SK-N-MC (cell line): ENCODE measurements around the gene SOCS2.

Experiments used
- EZH2 ChIP-seq: fragments of 200-600 bp; sonication (generic); IDR thresholded peaks from one replicate; pipeline ENCODE4 v1.6.1; 2017; ENCODE audit warnings: antibody characterized with exemption
- FOXP2 ChIP-seq: optimal IDR thresholded peaks from 2 replicates; pipeline ENCODE3; 2011; ENCODE audit warnings: mild to moderate bottlenecking, moderate library complexity; ENCODE audit not compliant: insufficient read depth; ENCODE audit errors: extremely low read length, control extremely low read depth
- POLR2AphosphoS5 ChIP-seq: IDR thresholded peaks from 2 replicates; pipeline ENCODE4 v1.6.1; 2012; ENCODE audit warnings: mild to moderate bottlenecking, low read depth, low read length, borderline replicate concordance

DNA sequence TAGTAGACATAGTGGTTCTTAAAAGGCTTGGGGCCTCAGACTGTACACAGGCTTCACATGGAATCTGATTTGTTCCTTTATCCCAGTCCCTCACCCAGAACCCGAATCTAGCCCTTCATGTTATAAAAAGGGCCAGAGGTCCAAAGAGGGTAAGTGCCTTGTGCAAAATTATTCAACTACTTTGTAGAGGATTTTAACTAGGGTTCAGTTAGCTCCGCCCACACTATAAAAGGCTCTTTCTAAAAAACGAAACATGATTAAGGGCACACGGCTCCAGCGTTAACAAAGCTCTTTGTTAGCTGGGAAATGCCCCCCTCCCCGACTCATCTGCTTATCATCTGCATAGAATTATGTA lies 3.2 kb upstream of the SOCS2 start:
- TF ChIP-seq EZH2 (no peak), FOXP2 (no peak), POLR2AphosphoS5 (no peak)
